H1 (cell line): ENCODE measurements around the gene PI4KB. TPM values are rescaled to one million over a fixed set of nuclear protein-coding genes. Genes with fewer than 3 reads are reported as not detected.

Source experiments
- CTCF ChIA-PET: fragments of 300-600 bp; sonication (Branson Sonifier 250); formaldehyde crosslinking; loops from one replicate; lab custom pipeline; 2021; ENCODE audit not compliant: partially characterized antibody; lab: Charles Lee
- POLR2A ChIA-PET: fragments of 300-600 bp; sonication (Branson Sonifier 250); formaldehyde crosslinking; loops from one replicate; lab custom pipeline; 2021; ENCODE audit warnings: inconsistent platforms; ENCODE audit not compliant: partially characterized antibody; lab: Charles Lee
- DNase-seq, 2 experiments: peaks; one replicate each; pipeline versions ENCODE4 v3.0.0 to v3.0.0-alpha.2; 2010 to 2022; ENCODE audit warnings: low spot score in 2 of 2, low read depth in 1 of 2, mixed read lengths in 1 of 2
- FAIRE-seq: peaks from 2 replicates; lab custom pipeline; 2011; peaks lifted over from hg19 to GRCh38; lab: Jason Lieb, UNC
- H2AFZ ChIP-seq: 2 replicates; pipeline ENCODE4 v1.8.1; 2012; ENCODE audit warnings: low read length, inconsistent platforms
- H2AK5ac ChIP-seq: 2 replicates; pipeline ENCODE4 v1.6.1; 2013; ENCODE audit warnings: low read depth, low read length
- H2BK120ac ChIP-seq: replicated peaks from 2 replicates; pipeline ENCODE3; 2013; ENCODE audit warnings: low read depth, low read length, inconsistent platforms
- H2BK12ac ChIP-seq: 2 replicates; pipeline ENCODE4 v1.6.1; 2013; ENCODE audit warnings: low read depth, low read length
- H2BK15ac ChIP-seq: 2 replicates; pipeline ENCODE4 v1.6.1; 2013; ENCODE audit warnings: low read length
- H2BK20ac ChIP-seq: 2 replicates; pipeline ENCODE4 v1.6.1; 2013; ENCODE audit warnings: low read length
- H2BK5ac ChIP-seq: 2 replicates; pipeline ENCODE4 v1.6.1; 2013; ENCODE audit warnings: low read depth, low read length
- H3K14ac ChIP-seq: 2 replicates; pipeline ENCODE4 v1.6.1; 2013; ENCODE audit warnings: inconsistent platforms; ENCODE audit not compliant: insufficient read length
- H3K18ac ChIP-seq: 2 replicates; pipeline ENCODE4 v1.6.1; 2013; ENCODE audit warnings: low read length; ENCODE audit errors: extremely low read depth
- H3K23ac ChIP-seq: 2 replicates; pipeline ENCODE4 v1.6.1; 2013; ENCODE audit warnings: inconsistent platforms; ENCODE audit not compliant: insufficient read length
- H3K23me2 ChIP-seq: 2 replicates; pipeline ENCODE4 v1.6.1; 2013; ENCODE audit warnings: low read depth, low read length
- H3K27ac ChIP-seq: 2 replicates; pipeline ENCODE4 v1.6.1; 2011; ENCODE audit warnings: low read depth, low read length, inconsistent platforms
- H3K27me3 ChIP-seq, 4 experiments: replicated peaks in 1 of 4; 1 replicate in 1 of 4; 2 replicates in 3 of 4; pipeline versions ENCODE4 v1.6.1 to v1.8.1; 2011 to 2013; ENCODE audit warnings: low read length in 3 of 4, mild to moderate bottlenecking in 3 of 4, inconsistent platforms in 2 of 4, mixed read lengths in 2 of 4, moderate library complexity in 1 of 4; ENCODE audit not compliant: control insufficient read depth in 3 of 4, insufficient read depth in 3 of 4; ENCODE audit errors: extremely low read depth in 1 of 4
- H3K36me3 ChIP-seq, 4 experiments: 2 replicates each; pipeline versions ENCODE4 v1.6.1 to v1.8.1; 2011 to 2013; ENCODE audit warnings: mild to moderate bottlenecking in 4 of 4, low read length in 3 of 4, moderate library complexity in 2 of 4, control low read depth in 1 of 4, inconsistent platforms in 1 of 4; ENCODE audit not compliant: insufficient read depth in 4 of 4, control insufficient read depth in 2 of 4
- H3K4ac ChIP-seq: replicated peaks from 2 replicates; pipeline ENCODE3; 2013; ENCODE audit warnings: low read length, low read depth, mixed read lengths, inconsistent platforms; ENCODE audit not compliant: insufficient read length
- H3K4me1 ChIP-seq, 4 experiments: replicated peaks in 1 of 4; 1 replicate in 1 of 4; 2 replicates in 3 of 4; pipeline versions ENCODE4 v1.6.1 to v1.8.1; 2011 to 2013; ENCODE audit warnings: low read length in 3 of 4, inconsistent platforms in 2 of 4, mixed read lengths in 1 of 4; ENCODE audit not compliant: insufficient read depth in 4 of 4, control insufficient read depth in 3 of 4
- H3K4me2 ChIP-seq, 2 experiments: 2 replicates each; pipeline versions ENCODE4 v1.6.1 to v1.8.1; 2011 to 2013; ENCODE audit warnings: low read depth in 2 of 2, low read length in 2 of 2, control low read depth in 1 of 2, inconsistent platforms in 1 of 2, mild to moderate bottlenecking in 1 of 2; ENCODE audit not compliant: insufficient read depth in 1 of 2
- H3K4me3 ChIP-seq, 4 experiments: fragments of 200-600, 300-600 bp in 1 of 4; sonication (generic), shearing (Covaris generic), sonication (Bioruptor Twin) in 1 of 4; 2 replicates each; pipeline versions ENCODE4 v1.5.1 to v1.8.1; 2011 to 2016; ENCODE audit warnings: low read length in 4 of 4, low read depth in 3 of 4, control low read depth in 2 of 4, inconsistent platforms in 2 of 4, mild to moderate bottlenecking in 2 of 4, mixed read lengths in 1 of 4, moderate library complexity in 1 of 4; ENCODE audit not compliant: insufficient read depth in 2 of 4; ENCODE audit errors: extremely low read depth in 1 of 4
- H3K56ac ChIP-seq: replicated peaks from 2 replicates; pipeline ENCODE3; 2013; ENCODE audit warnings: low read depth, mild to moderate bottlenecking, mixed read lengths, low read length, inconsistent platforms; ENCODE audit not compliant: insufficient read length
- H3K79me1 ChIP-seq: 2 replicates; pipeline ENCODE4 v1.6.1; 2013; ENCODE audit warnings: low read depth, low read length, control low read depth
- H3K79me2 ChIP-seq, 2 experiments: 2 replicates each; pipeline versions ENCODE4 v1.6.1 to v1.8.1; 2012 to 2013; ENCODE audit warnings: low read length in 2 of 2, mild to moderate bottlenecking in 2 of 2, inconsistent platforms in 1 of 2; ENCODE audit not compliant: insufficient read depth in 2 of 2, control insufficient read depth in 1 of 2
- H3K9ac ChIP-seq, 4 experiments: replicated peaks in 1 of 4; 1 replicate in 1 of 4; 2 replicates in 3 of 4; pipeline versions ENCODE4 v1.6.1 to v1.8.1; 2011 to 2013; ENCODE audit warnings: low read depth in 3 of 4, low read length in 3 of 4, control low read depth in 2 of 4, mild to moderate bottlenecking in 2 of 4, moderate library complexity in 2 of 4, inconsistent platforms in 1 of 4; ENCODE audit errors: extremely low read depth in 1 of 4
- H3K9me3 ChIP-seq, 2 experiments: 2 replicates each; pipeline versions ENCODE4 v1.6.1 to v1.8.1; 2012 to 2013; ENCODE audit warnings: mild to moderate bottlenecking in 2 of 2, moderate library complexity in 2 of 2, control low read depth in 1 of 2, inconsistent platforms in 1 of 2, low read depth in 1 of 2, low read length in 1 of 2, mixed read lengths in 1 of 2; ENCODE audit not compliant: insufficient read depth in 2 of 2
- H4K20me1 ChIP-seq, 2 experiments: replicated peaks in 1 of 2; 2 replicates each; pipeline versions ENCODE3 to v1.8.1; 2011 to 2013; ENCODE audit warnings: inconsistent platforms in 2 of 2, low read length in 2 of 2, mild to moderate bottlenecking in 1 of 2; ENCODE audit not compliant: insufficient read depth in 2 of 2, control insufficient read depth in 1 of 2
- H4K5ac ChIP-seq: 2 replicates; pipeline ENCODE4 v1.6.1; 2013; ENCODE audit warnings: low read length, low read depth, mixed read lengths, inconsistent platforms; ENCODE audit not compliant: insufficient read length
- H4K8ac ChIP-seq: 2 replicates; pipeline ENCODE4 v1.8.0; 2013; ENCODE audit warnings: mild to moderate bottlenecking, moderate library complexity, low read length, inconsistent platforms; ENCODE audit not compliant: insufficient read depth; ENCODE audit errors: extremely low read depth
- H4K91ac ChIP-seq: replicated peaks from 2 replicates; pipeline ENCODE3; 2013; ENCODE audit warnings: low read length, mixed read lengths, inconsistent platforms; ENCODE audit not compliant: insufficient read length
- POLR2A ChIP-seq, 2 experiments: IDR thresholded peaks; 1 replicate in 1 of 2; 2 replicates in 1 of 2; pipeline ENCODE4 v1.6.1; 2011; ENCODE audit warnings: low read depth in 2 of 2, low read length in 2 of 2, mild to moderate bottlenecking in 2 of 2; ENCODE audit errors: control extremely low read depth in 1 of 2
- WGBS, 2 experiments: shearing (Covaris generic) in 1 of 2; methylation state at CpG; one replicate each; pipeline versions ENCODE4 v1.1.6 to v1.1.7; 2013 to 2015; ENCODE audit warnings: low lambda C conversion rate in 2 of 2, mixed read lengths in 2 of 2, inconsistent platforms in 1 of 2, low coverage in 1 of 2, missing lambda C conversion rate in 1 of 2; ENCODE audit not compliant: insufficient replicate concordance in 2 of 2, insufficient coverage in 1 of 2, insufficient read length in 1 of 2; ENCODE audit errors: extremely low coverage in 1 of 2, missing lambda C conversion rate in 1 of 2; 5-methylcytosine and 5-hydroxymethylcytosine counted together
- polyA plus RNA-seq, 7 experiments: library from polyadenylated mRNA; depleted of rRNA in 3 of 7; stranded (reverse) in 5 of 7; unstranded in 2 of 7; fragments of >200 nt in 5 of 7; fragments of 200-250 nt in 2 of 7; gene quantifications; 1 replicate in 5 of 7; 2 replicates in 1 of 7; 4 replicates in 1 of 7; pipeline versions ENCODE4 v1.2.1 to v1.2.3, GENCODE V29; 2011 to 2013; ENCODE audit warnings: missing spikeins in 2 of 7, mixed read lengths in 2 of 7
- total RNA-seq: library from RNA; stranded (reverse); fragmentation: NEBNext Ultra II Directional; extraction: Animal tissue kit (Norgen Biotek cat#: 25700); gene quantifications from 2 replicates; pipeline ENCODE4 v1.2.1, GENCODE V29; 2021
- TF ChIP-seq, protein P1 (sequence below): IDR thresholded peaks from 2 replicates; pipeline ENCODE4 v1.6.1; 2012; ENCODE audit warnings: inconsistent platforms

The PI4KB gene
- total and polyA plus RNA-seq, 2 of the 8 experiments (the other 6 are each of a cell fraction or from before 2014, with no cell fraction given) = 30.1 to 37.1 TPM

DNA sequence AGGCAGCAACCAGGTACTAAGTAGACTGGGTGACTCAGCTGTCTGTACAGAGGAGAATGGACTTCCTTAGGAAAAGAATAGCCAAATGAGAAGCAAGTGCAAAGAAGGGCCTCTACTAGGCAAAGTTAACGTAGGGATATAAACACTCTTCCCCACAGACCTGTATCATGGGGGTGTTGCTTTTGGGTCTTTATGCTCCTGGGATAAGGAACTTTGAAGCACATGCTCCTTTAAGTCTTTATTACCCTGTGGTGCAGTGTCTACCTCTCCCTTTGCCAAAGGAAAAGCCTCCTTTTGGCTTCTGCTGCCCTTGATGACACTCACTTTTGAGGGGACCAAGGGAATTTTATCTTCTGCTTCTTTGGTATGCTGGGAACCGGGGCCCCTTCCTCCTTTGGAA lies 14.8 kb upstream of the PI4KB start:
- no peak overlapping the region for H2AK5ac ChIP-seq
- H3K23me2 ChIP-seq = peaks cover 1% of the 10 kb centered on the region; the same call in 1 of the 2 replicates
- H3K18ac ChIP-seq = no peak overlapping the region
- TF ChIP-seq POLR2A (IDR thresholded peaks at IDR 0.05; ENCODE audit: control extremely low read depth in 1 of 2, low read depth in 2 of 2, low read length in 2 of 2) = peak in 1 of 2 experiments; percentile 74; a peak in 1 of 3 replicates
- TF ChIP-seq, protein P1, sequence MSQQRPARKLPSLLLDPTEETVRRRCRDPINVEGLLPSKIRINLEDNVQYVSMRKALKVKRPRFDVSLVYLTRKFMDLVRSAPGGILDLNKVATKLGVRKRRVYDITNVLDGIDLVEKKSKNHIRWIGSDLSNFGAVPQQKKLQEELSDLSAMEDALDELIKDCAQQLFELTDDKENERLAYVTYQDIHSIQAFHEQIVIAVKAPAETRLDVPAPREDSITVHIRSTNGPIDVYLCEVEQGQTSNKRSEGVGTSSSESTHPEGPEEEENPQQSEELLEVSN = no peak
- H3K36me3 ChIP-seq = peaks cover 19 to 36% (median 29%) of the 10 kb centered on the region in 4 experiments
- H4K20me1 ChIP-seq = peaks cover 0 to 2% of the 10 kb centered on the region in 2 experiments
- H2BK12ac ChIP-seq = no peak overlapping the region
- H2BK20ac ChIP-seq = no peak overlapping the region
- H3K79me1 ChIP-seq = peaks cover 6% of the 10 kb centered on the region
- H3K9me3 ChIP-seq = no peaks in the 10 kb centered on the region
- FAIRE-seq (no peak), DNase-seq (no peak)
- no peak overlapping the region for H3K4me3 ChIP-seq
- no peak overlapping the region for H4K5ac ChIP-seq
- H2BK5ac ChIP-seq = no peak overlapping the region
- no peak overlapping the region for H3K9ac ChIP-seq
- no peak overlapping the region for H2AFZ ChIP-seq
- ChIA-PET POLR2A (interaction anchor here (1.0 to 8.6 kb wide), 9 partner anchors 11 to 59 kb away, joined by 3 to 102 read pairs (median 9); partner anchors contain the start of genes PI4KB and PSMB4), CTCF (interaction anchor here (0.8 to 8.4 kb wide), 7 partner anchors 16 to 43 kb away, joined by 3 to 129 read pairs (median 6); no protein-coding TSS in a partner anchor)
- 80% methylated on average over 2 of the region's 2 CpGs; no CpG with 5 or more reads in 1 of the 2 experiments for WGBS, 2 experiments
- no peak overlapping the region for H3K4ac ChIP-seq
- H3K56ac ChIP-seq = no peak overlapping the region
- H4K8ac ChIP-seq = no peak overlapping the region
- no peak overlapping the region for H3K4me2 ChIP-seq
- no peak overlapping the region for H2BK120ac ChIP-seq
- no peaks in the 10 kb centered on the region for H3K27me3 ChIP-seq
- H3K4me1 ChIP-seq = peaks cover 3 to 7% (median 5%) of the 10 kb centered on the region in 4 experiments; a peak in 5 of 7 replicates
- H3K23ac ChIP-seq = no peak overlapping the region
- H2BK15ac ChIP-seq = no peak overlapping the region
- no peak overlapping the region for H4K91ac ChIP-seq
- H3K27ac ChIP-seq = no peak overlapping the region; the same call in 1 of the 2 replicates
- peaks cover 3 to 10% of the 10 kb centered on the region in 2 experiments; a peak in 3 of 4 replicates for H3K79me2 ChIP-seq
- no peak overlapping the region for H3K14ac ChIP-seq
